ENCODE measurements around the gene FER.
"Not testable (repeated sequence)": the region's sequence is repeated elsewhere in the genome, so short reads cannot be mapped to it uniquely, and the experiment has no call there.

Gene FER

GRCh38 chr5:108899244-108899643, 151.5 kb downstream of the FER start:
- not testable (repeated sequence) for DNase-seq

GRCh38 chr5:108900668-108901067, 153.0 kb downstream of the FER start:
- no peak for DNase-seq

GRCh38 chr5:108905805-108906204, 158.1 kb downstream of the FER start:
- DNase-seq, result no peak

- DNase-seq, result no peak
These were observed 162.9 kb downstream of the FER start for GRCh38 chr5:108910627-108911026.

GRCh38 chr5:108911055-108911454, 163.4 kb downstream of the FER start:
- no peak for DNase-seq

GRCh38 chr5:108917596-108917995, 169.9 kb downstream of the FER start:
- DNase-seq, result no peak

- no peak for DNase-seq
These were observed 172.1 kb downstream of the FER start for GRCh38 chr5:108919591-108920326.

- DNase-seq, result no peak
These were observed 176.8 kb downstream of the FER start for GRCh38 chr5:108924457-108924961.

- no peak for DNase-seq
These were observed 177.4 kb downstream of the FER start for GRCh38 chr5:108925073-108925472.

GRCh38 chr5:108930107-108930506, 182.4 kb downstream of the FER start:
- DNase-seq, result no peak

GRCh38 chr5:108935611-108936010, 187.9 kb downstream of the FER start:
- no peak for DNase-seq

- DNase-seq, result no peak
These were observed 189.5 kb downstream of the FER start for GRCh38 chr5:108937221-108937620.

GRCh38 chr5:108940506-108940905, 192.8 kb downstream of the FER start:
- DNase-seq, result no peak

GRCh38 chr5:108941746-108942145, 194.0 kb downstream of the FER start:
- DNase-seq, result no peak

- DNase-seq, result no peak
These were observed 195.0 kb downstream of the FER start for GRCh38 chr5:108942701-108943100.

GRCh38 chr5:108945094-108945493, 197.4 kb downstream of the FER start:
- DNase-seq, result no peak

GRCh38 chr5:108946008-108946407, 198.3 kb downstream of the FER start:
- no peak for DNase-seq

GRCh38 chr5:108947164-108947563, 199.5 kb downstream of the FER start:
- no peak for DNase-seq

GRCh38 chr5:108950276-108950675, 202.6 kb downstream of the FER start:
- DNase-seq, result no peak

GRCh38 chr5:108953940-108954339, 206.2 kb downstream of the FER start:
- DNase-seq, result no peak

GRCh38 chr5:108957333-108957732, 209.6 kb downstream of the FER start:
- no peak for DNase-seq

GRCh38 chr5:108966910-108967309, 219.2 kb downstream of the FER start:
- no peak for DNase-seq

GRCh38 chr5:108974594-108974993, 226.9 kb downstream of the FER start:
- no peak for DNase-seq

GRCh38 chr5:108975697-108976096, 228.0 kb downstream of the FER start:
- no peak for DNase-seq

GRCh38 chr5:108983461-108984092, 235.9 kb downstream of the FER start:
- no peak for DNase-seq

Data from activated CD8-positive, alpha-beta memory T cell treated with anti-CD3 and anti-CD28 coated beads, Interleukin-2, amount 50 U/mL, for 48 hours (primary cell).